ENCODE measurements around the gene PFKFB3. TPM values are rescaled to one million over a fixed set of nuclear protein-coding genes. Genes with fewer than 3 reads are reported as not detected.

PFKFB3 gene
- total and polyA plus RNA-seq, 9 of the 15 experiments (the other 6 are each of a cell fraction or from before 2014, with no cell fraction given), result 0.46 to 21.6 (median 7.8) TPM

- no peak for TF ChIP-seq CHAMP1 (IDR thresholded peaks at IDR 0.05)
- TF ChIP-seq POLR3G (IDR thresholded peaks at IDR 0.05; ENCODE audit: extremely low read depth, insufficient read length, insufficient replicate concordance), result no peak
- no peak for TF ChIP-seq ZNF407 (IDR thresholded peaks at IDR 0.05; ENCODE audit: low read depth)
- TF ChIP-seq CLOCK (CRISPR knock-in tag; IDR thresholded peaks at IDR 0.05; ENCODE audit: borderline replicate concordance), result no peak
- TF ChIP-seq TRIM28 (IDR thresholded peaks at IDR 0.05), result no peak
- no peak for TF ChIP-seq NKRF (IDR thresholded peaks at IDR 0.05; ENCODE audit: borderline replicate concordance)
- TF ChIP-seq MCM5 (IDR thresholded peaks at IDR 0.05; ENCODE audit: low read depth), result no peak
- TF ChIP-seq THAP7 (CRISPR knock-in tag; IDR thresholded peaks at IDR 0.05), result no peak
These were observed 39.4 kb downstream of the PFKFB3 start (continued) for GRCh38 chr10:6242089-6242488.
